Esophagus muscularis mucosa (tissue), 3 donors: ENCODE data around the gene ESR2.

ENCODE experiments used
- CTCF ChIP-seq, 3 experiments: fragments of 200-600 bp in 2 of 3; fragments of 450-650 bp in 1 of 3; sonication (generic) in 2 of 3; IDR thresholded peaks; one replicate each; pipeline ENCODE4 v1.5.1; 2017 to 2019; ENCODE audit warnings: antibody characterized with exemption in 3 of 3, mild to moderate bottlenecking in 2 of 3, moderate library complexity in 1 of 3
- EP300 ChIP-seq: sonication (generic); formaldehyde crosslinking; IDR thresholded peaks from one replicate; pipeline ENCODE4 v1.6.1; 2017; ENCODE audit warnings: antibody characterized with exemption

- TF ChIP-seq EP300 (no peak), CTCF (IDR thresholded peaks at IDR 0.05) (no peak)
Observed at GRCh38 chr14:64098120-64098519, 196.1 kb downstream of the ESR2 start.
